Stimulated activated CD8-positive, alpha-beta memory T cell treated with anti-CD3 and anti-CD28 coated beads, Interleukin-7, amount 100 ng/mL, for 4 hours (primary cell): ENCODE data around the gene FGF8.
"Not testable (repeated sequence)": the region's sequence is repeated elsewhere in the genome, so short reads cannot be mapped to it uniquely, and the experiment has no call there.

ENCODE experiments used
- DNase-seq, 2 donors: peaks; one replicate each; pipeline ENCODE4 v3.0.0-alpha.2; 2020; ENCODE audit warnings: low read depth in 2 of 2

Gene FGF8, protein sequence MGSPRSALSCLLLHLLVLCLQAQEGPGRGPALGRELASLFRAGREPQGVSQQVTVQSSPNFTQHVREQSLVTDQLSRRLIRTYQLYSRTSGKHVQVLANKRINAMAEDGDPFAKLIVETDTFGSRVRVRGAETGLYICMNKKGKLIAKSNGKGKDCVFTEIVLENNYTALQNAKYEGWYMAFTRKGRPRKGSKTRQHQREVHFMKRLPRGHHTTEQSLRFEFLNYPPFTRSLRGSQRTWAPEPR

DNA sequence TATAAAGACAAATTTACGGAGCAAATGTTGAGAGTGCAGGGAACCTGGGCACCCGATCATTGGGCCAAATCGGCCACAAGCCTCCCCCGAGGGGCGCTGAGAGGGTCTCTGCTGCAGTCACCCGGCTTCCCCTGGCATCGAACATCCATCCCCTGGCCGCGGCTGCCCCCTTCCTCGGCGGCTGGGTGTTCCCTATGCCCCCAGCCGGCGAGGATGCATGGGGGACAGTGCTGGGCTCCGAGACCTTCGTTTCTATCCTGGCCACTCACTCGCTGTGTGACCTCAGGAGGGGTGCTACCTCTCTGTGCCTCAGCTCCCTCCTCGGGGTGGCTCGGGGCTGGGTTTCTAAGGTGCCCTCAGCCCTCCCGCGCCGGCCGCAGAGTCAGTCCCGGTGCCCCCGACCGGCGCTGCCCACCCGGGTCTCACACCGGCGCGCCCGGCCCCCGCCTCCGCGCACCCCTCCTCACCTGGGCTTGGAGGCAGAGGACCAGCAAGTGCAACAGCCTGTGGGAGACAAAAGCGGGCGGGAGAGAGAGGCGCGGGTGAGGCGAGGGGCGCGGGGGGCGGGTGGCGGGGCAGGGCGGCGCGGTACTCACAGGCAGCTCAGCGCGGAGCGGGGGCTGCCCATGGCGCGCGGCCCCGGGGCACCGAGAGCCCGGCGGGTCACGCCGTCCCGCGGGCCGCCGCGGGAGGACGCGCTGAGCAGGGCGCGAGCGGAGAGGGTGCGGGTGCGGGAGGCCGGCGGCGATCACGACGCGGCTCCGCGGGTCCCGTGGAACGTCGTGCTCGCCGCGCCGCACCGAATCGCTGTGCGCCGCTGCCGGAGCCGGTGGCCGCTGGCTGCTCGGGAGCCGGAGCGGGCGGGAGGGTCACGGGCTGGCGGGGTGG, at the start of gene FGF8:
TSS of gene FGF8 (minus strand) at position 842 of the 888 bp plus-strand sequence. CDS start at position 628, 214 bp downstream.
- no peak for DNase-seq

GRCh38 chr10:101824736-101825135, 48.8 kb upstream of the FGF8 start:
- DNase-seq: no peak

DNA sequence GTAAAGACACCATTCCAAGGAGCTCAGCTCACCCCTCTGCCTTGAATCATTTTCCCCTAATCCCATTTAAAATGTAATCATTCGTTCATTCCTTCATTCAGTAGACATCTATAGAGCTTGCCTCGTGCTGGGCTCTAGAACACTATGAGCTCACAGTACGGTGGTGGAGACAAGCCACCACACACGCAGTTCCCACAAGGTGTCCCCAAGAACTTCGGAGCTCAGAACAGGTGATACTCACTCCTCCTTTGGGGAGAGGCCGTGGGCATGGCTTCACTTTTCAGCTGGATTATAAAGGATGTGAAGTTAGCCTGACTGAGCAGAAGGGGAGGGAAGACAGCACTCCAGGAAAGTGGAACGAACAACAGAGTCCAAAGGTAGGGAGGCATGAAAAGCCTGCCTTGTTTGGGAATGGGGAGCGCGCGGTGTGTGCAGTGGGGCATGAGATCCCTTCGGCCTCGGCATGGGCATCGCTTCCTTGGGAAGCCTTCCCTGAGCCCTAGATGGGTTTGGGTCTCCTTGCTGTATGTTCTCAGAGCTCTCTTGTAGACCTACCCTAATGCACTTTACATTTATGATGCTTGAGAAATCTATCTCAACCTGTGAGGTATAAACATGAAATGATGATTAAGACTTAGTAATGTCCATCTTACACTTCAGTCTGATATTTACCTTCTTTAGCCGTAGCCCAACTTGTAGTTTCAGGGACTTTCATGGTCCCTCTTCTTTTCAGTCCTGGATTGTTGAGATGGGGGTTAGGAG, 43.1 kb upstream of the FGF8 start:
- DNase-seq: no peak

DNA sequence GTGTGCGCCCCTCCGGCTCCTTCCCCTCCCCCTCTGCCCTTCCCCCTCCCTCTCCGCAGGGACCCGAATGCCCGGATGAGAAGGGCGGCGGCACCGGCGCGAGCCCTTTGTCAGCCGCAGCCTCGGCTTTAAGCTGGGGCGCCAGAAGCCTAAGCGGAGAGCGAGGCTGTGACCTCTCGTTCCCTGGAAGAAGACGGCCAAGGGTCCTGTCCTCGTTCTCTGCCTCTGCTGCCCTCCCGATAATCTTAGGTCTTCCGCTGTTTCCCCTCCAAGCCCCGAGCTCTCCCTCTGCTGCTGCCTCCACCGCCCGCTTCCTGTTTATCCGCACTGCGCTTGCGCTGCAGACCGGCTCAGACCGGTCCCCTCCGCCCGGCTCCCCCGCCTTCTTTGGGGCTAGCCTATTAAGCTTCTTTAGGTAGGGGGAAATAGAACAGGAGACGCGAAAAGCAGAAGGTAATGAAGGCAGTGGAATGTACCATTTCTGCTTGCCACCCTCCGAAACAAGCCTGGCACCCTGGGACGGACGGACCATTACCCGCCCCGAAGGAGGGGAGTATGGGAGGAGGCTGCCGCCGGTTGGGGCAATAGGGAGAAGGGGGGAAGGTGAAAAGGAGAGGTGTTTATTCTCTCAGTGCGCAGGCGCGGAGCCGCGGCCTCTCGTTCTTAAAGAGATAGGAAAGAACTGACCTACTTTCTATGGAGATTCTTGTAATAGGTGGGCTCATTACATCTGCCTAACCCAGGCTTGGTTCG, 42.4 kb upstream of the FGF8 start, which contains the start of gene OGA:
TSS of gene OGA (minus strand) at position 326 of the 753 bp plus-strand sequence. CDS start 422 bp downstream, outside the sequence.
- DNase-seq: peak; percentile 97 to 99

DNA sequence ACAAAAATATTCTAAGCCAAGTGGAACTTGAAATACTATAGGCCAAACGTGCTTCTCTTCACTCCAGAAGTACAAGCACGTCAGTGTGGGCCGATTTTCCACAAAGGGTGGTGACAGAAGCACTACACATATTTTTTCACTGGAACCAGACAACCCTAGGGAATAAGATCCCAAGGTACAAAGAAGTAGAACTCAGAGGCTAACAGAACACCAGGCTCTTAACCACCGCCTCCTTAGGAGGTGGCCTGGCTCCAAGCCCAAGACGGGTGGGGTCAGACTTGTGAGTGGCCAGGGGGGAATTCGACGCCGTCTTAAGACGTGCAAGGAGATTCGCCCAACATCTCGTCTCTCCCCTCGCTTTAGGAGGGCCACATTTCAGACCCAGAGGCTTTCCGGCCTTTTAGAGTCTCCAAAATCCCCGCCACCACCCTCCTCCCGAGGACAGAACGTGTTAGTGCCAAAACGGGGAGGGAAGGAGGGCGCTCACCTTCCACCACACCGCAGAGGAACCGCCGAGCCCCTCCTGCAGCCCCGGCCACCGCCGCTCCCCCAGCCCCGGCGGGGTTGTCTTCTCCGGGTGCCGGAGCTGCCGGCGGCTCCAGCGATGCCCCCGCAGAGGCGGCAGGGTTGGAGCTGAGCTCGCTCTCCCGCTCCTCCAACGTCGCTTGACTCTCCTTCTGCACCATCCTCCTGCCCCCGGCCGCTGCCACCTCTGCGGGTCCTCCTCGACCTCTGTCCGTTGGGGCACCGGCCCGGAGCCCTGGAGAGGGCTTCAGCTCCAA, 41.6 kb upstream of the FGF8 start:
- peak in 1 of 2 donors; percentile 21 for DNase-seq

- DNase-seq: no peak
Measured at GRCh38 chr10:101816913-101817336, 41.0 kb upstream of the FGF8 start.

DNA sequence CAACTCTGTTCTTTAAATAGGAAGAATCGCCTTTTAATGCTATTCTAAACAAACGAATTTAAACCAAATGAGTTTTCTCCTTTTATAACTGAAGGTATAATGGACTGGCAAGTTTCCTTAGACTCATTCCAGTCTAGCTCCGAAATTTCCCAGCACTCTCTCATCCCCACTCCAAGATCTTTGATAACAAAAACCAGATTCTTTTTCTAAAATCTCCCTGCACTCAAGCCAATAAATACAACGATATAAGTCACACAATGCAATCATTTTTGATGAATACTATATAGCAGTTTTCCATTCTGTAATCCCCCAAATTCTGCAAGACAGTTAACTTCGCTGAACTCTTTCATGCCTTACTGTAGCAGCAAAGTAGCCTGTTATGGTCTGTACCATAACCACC, 40.5 kb upstream of the FGF8 start:
- no peak for DNase-seq

DNA sequence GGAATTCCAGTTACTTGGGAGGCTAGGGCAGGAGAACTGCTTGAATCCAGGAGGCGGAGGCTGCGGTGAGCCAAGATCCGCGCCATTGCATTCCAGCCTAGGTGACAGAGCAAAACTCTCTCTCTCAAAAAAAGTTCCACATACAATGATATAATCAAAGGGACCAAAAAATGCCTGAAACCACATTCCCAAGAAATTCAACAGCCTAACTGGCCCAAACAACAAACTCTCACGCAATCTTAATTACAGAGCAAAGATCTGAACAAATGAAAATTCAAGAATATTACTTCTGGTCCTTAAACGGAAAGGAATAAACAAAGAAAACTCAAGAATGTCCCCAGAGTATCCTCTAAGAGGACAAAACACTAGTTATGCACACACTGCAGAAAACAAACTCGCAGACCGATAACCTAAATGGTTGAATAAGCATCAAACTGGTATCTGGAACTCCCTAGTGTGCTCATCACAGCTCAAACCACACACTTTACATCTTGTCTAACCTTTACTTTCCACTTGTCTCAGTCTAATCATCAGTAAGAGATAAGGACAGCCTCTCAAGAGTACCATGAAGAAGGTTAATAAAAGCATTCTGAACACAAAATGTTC, 38.7 kb upstream of the FGF8 start:
- DNase-seq: no peak

DNA sequence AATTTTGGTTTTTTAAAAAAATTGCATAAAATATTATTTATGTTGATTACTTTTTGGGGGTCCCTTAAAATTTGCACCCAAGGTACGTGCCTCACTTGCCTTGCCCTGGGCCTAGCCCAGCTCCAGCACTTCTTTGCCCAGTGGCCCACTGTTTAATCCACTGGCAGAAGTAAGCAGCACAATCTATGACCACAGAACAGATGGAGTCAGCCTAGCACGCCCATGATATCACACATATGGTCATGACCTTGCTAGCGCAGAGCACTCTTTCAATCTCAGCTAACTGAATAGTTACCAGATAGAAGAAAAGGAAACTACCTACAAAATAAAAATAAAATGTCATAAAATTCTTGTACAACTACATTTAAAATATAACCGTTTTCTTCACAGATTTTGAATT, 36.7 kb upstream of the FGF8 start:
- no peak for DNase-seq

DNA sequence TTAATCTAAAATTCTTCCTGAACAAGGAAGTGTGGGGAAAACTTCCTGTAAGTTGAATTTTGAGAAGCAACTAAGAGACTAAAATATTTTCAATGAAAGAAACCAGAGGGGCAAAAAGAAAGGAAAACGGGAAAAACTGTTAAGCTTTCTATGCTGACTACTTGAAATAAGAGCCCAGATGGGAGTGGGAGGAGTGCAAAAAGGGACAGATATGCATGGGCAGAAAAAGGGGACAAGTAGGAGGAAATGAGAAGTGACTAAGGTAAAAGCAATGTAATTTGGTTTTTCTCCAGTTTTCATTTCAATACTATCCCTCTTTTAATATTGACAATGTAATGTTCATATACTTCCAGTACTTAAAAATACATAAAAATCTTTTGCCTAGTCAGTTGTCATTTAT, 31.2 kb upstream of the FGF8 start:
- no peak for DNase-seq

DNA sequence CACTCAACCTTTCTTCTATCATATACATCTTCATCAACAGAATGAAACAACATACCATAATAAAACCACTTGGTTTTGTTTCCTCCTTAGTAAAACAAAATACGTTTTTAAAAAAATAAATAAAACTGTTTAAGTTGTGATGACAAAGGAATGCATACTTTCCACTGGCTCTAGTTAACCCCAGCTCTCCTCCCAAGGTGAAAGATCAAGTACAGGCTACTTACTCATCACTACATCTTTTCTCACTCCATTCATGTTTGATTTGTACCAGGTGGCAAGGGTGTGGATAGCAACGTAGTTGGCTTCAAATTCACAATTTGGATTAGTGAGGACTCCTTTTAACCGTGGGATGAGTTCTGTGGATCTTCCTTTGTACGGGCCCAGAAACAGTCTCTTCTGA, 27.6 kb upstream of the FGF8 start:
- DNase-seq: no peak

DNA sequence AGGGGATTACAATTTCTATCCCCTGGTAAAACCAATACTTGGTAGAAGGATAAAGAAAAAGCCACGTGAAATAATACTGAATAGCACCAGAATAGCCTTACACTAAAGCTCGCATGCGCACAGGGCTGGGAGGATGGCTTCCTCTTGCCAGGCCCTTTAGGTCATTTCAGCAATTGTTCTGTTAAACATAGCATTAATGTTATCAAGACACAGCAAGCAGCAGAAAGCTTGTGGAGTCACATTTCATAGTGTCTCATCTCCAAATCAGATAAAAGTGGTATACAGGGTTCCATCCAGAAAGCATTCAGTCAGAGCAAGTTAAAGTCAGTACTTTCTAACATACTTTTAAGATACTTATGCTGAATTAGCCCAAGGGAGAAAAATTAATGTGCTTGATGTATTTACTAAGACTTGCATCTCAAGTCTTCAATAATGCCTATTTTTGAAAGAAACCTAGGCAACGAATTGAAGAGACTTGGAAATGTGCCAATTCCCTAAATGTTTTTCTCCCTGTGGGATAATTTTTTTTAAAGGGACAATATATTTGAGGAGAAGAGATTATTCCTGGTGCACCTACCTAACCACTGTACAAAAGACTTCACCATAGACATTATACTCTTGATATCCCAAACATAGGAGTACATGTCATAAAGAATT, 21.6 kb upstream of the FGF8 start:
- no peak for DNase-seq

- no peak for DNase-seq
Measured at GRCh38 chr10:101793526-101793925, 17.6 kb upstream of the FGF8 start.

GRCh38 chr10:101789686-101790085, 13.8 kb upstream of the FGF8 start:
- no peak for DNase-seq

- DNase-seq: not testable (repeated sequence)
Measured at GRCh38 chr10:101789231-101789630, 13.3 kb upstream of the FGF8 start.

DNA sequence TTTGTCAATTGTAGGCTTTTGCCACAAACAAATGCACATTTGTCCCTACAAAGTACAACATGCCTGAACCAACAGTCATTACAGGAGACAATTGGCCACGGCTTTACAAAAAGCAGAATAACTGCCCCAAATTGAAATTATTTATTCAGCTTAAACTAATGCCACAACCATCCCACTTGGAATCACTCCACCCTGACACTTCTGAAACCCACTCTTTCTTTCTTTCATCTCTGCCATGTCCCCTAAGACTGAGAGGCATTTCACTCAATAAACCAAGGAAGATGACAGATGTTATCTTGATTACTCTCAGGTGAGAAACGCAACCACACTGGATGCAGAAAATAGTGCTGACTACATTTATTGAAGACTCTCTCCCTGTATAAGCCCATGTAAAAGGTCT, 9.9 kb upstream of the FGF8 start:
- no peak for DNase-seq

DNA sequence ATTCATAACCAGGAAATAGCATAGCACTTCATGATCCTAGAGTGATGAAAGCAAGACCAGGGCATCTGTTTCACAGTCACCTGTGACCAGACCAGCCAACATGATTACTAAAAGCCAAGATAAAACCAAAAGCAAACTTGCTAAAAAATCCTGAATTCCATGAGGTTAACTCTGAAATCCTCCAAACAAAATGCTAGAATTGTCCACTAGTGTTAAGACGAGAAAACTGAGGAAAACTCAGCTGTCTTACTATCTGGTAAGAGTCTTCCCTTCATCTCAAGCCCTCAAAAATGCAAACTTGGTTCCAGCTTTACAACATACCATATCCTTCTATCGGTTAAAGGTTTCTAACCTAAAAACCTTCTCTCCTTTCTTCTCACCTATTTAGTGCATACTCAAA, 8.6 kb upstream of the FGF8 start:
- no peak for DNase-seq

- no peak for DNase-seq
Measured at GRCh38 chr10:101783736-101784118, 7.8 kb upstream of the FGF8 start.

- peak; percentile 79 for DNase-seq
Measured at GRCh38 chr10:101782811-101783735, 7.2 kb upstream of the FGF8 start, which contains the start of gene NPM3. NPM3 (minus strand) TSS chr10:101783446; CDS start chr10:101783390, 56 bp downstream.
